Effector memory CD8-positive, alpha-beta T cell (primary cell): ENCODE measurements around the gene GLA.
A peak's percentile ranks its signal among the peaks of the same experiment; 100 is the strongest.

Source experiments
- ATAC-seq: fragments of 150-1000 bp; cut with Tn5 transposase; replicated peaks from 2 replicates; pipeline ENCODE4 v1.10.0; 2021; ENCODE audit warnings: mild to moderate bottlenecking, moderate library complexity
- DNase-seq, 3 experiments: peaks; one replicate each; pipeline ENCODE4 v3.0.0; 2021
- H3K27ac Mint-ChIP-seq, 2 donors: one replicate each; pipeline ENCODE4 v1.8.0; 2022; ENCODE audit warnings: mild to moderate bottlenecking in 2 of 2, mixed read lengths in 2 of 2, moderate library complexity in 2 of 2
- H3K27me3 Mint-ChIP-seq, 2 donors: one replicate each; pipeline ENCODE4 v1.8.0; 2022; ENCODE audit warnings: mixed read lengths in 2 of 2
- H3K36me3 Mint-ChIP-seq: one replicate; pipeline ENCODE4 v1.8.0; 2022; ENCODE audit warnings: mild to moderate bottlenecking, moderate library complexity, mixed read lengths; ENCODE audit not compliant: insufficient read depth
- H3K4me1 Mint-ChIP-seq, 2 donors: one replicate each; pipeline ENCODE4 v1.8.0; 2022; ENCODE audit warnings: low read depth in 2 of 2, mixed read lengths in 2 of 2
- H3K4me3 Mint-ChIP-seq, 2 donors: one replicate each; pipeline ENCODE4 v1.8.0; 2022; ENCODE audit warnings: mild to moderate bottlenecking in 2 of 2, mixed read lengths in 2 of 2, moderate library complexity in 2 of 2
- H3K9me3 Mint-ChIP-seq, 2 donors: one replicate each; pipeline ENCODE4 v1.8.0; 2022; ENCODE audit warnings: mixed read lengths in 2 of 2
- total RNA-seq, 9 experiments: gene quantifications; one replicate each; lab custom pipeline; 2026; lab: John Stamatoyannopoulos, UW

Gene GLA
- total RNA-seq = 9.2 to 53.8 (median 44.9) reads per million in 9 experiments

- Mint-ChIP-seq H3K36me3 (peaks cover 41% of the 10 kb centered on the region), H3K27ac (peak within 1 kb of the TSS; percentile 99), H3K4me3 (peak within 1 kb of the TSS; percentile 90 to 92), H3K27me3 (no peaks in the 10 kb centered on the region), H3K4me1 (peaks cover 19 to 25% of the 10 kb centered on the region in 2 donors), H3K9me3 (no peaks in the 10 kb centered on the region)
- DNase-seq = peak; percentile 85
- ATAC-seq = peak; percentile 90
These were observed at the start of gene GLA, which contains the start of gene HNRNPH2 for GRCh38 chrX:101407748-101408531. Gene GLA, minus strand, starts transcription at chrX:101407925. Its CDS starts 22 bp downstream, at chrX:101407903. Gene HNRNPH2, plus strand, starts transcription at chrX:101408222. Its CDS starts 3,767 bp downstream, at chrX:101411989.

- no peak overlapping the region for H3K4me3 Mint-ChIP-seq
- DNase-seq (no peak), ATAC-seq (no peak)
- H3K27ac Mint-ChIP-seq = no peak overlapping the region
- no peaks in the 10 kb centered on the region for H3K9me3 Mint-ChIP-seq
- no peaks in the 10 kb centered on the region for H3K27me3 Mint-ChIP-seq
- no peaks in the 10 kb centered on the region for H3K4me1 Mint-ChIP-seq
- no peaks in the 10 kb centered on the region for H3K36me3 Mint-ChIP-seq
These were observed 44.3 kb upstream of the GLA start for GRCh38 chrX:101452056-101452455.

GRCh38 chrX:101450961-101451360, 43.2 kb upstream of the GLA start:
- ATAC-seq (no peak), DNase-seq (no peak)
- no peaks in the 10 kb centered on the region for H3K36me3 Mint-ChIP-seq
- no peak overlapping the region for H3K4me3 Mint-ChIP-seq
- H3K4me1 Mint-ChIP-seq = no peaks in the 10 kb centered on the region
- H3K9me3 Mint-ChIP-seq = no peaks in the 10 kb centered on the region
- no peak overlapping the region for H3K27ac Mint-ChIP-seq
- H3K27me3 Mint-ChIP-seq = no peaks in the 10 kb centered on the region

- DNase-seq (no peak), ATAC-seq (no peak)
- Mint-ChIP-seq H3K4me3 (no peak overlapping the region), H3K27me3 (no peaks in the 10 kb centered on the region), H3K9me3 (no peaks in the 10 kb centered on the region), H3K36me3 (no peaks in the 10 kb centered on the region), H3K4me1 (no peaks in the 10 kb centered on the region), H3K27ac (no peak overlapping the region)
These were observed 42.4 kb upstream of the GLA start for GRCh38 chrX:101450085-101450484.

- Mint-ChIP-seq H3K9me3 (no peaks in the 10 kb centered on the region), H3K27ac (no peak overlapping the region), H3K4me1 (no peaks in the 10 kb centered on the region), H3K4me3 (no peak overlapping the region), H3K27me3 (no peaks in the 10 kb centered on the region), H3K36me3 (no peaks in the 10 kb centered on the region)
- DNase-seq (no peak), ATAC-seq (no peak)
These were observed 41.6 kb upstream of the GLA start for GRCh38 chrX:101449279-101449678.

- Mint-ChIP-seq H3K9me3 (no peaks in the 10 kb centered on the region), H3K36me3 (peaks cover 14% of the 10 kb centered on the region), H3K4me1 (peaks cover 5 to 6% of the 10 kb centered on the region in 2 donors), H3K27me3 (no peaks in the 10 kb centered on the region), H3K4me3 (no peak overlapping the region), H3K27ac (no peak overlapping the region)
- ATAC-seq = no peak
- no peak for DNase-seq
These were observed 34.4 kb upstream of the GLA start for GRCh38 chrX:101442085-101442484.

GRCh38 chrX:101430457-101431078, 22.8 kb upstream of the GLA start:
- Mint-ChIP-seq H3K36me3 (peaks cover 3% of the 10 kb centered on the region), H3K4me3 (no peak overlapping the region), H3K4me1 (peaks cover 0 to 3% of the 10 kb centered on the region in 2 donors), H3K9me3 (no peaks in the 10 kb centered on the region), H3K27ac (no peak overlapping the region), H3K27me3 (no peaks in the 10 kb centered on the region)
- ATAC-seq (no peak), DNase-seq (no peak)

- Mint-ChIP-seq H3K36me3 (peaks cover 4% of the 10 kb centered on the region), H3K27me3 (no peaks in the 10 kb centered on the region), H3K27ac (no peak overlapping the region), H3K4me1 (peaks cover 0 to 3% of the 10 kb centered on the region in 2 donors), H3K9me3 (no peaks in the 10 kb centered on the region), H3K4me3 (no peak overlapping the region)
- no peak for ATAC-seq
- no peak for DNase-seq
These were observed 22.2 kb upstream of the GLA start for GRCh38 chrX:101429934-101430333.

GRCh38 chrX:101427954-101428353, 20.2 kb upstream of the GLA start:
- DNase-seq = no peak
- Mint-ChIP-seq H3K36me3 (peaks cover 9% of the 10 kb centered on the region), H3K4me1 (peaks cover 0 to 3% of the 10 kb centered on the region in 2 donors), H3K4me3 (no peak overlapping the region), H3K27me3 (no peaks in the 10 kb centered on the region), H3K27ac (no peak overlapping the region), H3K9me3 (no peaks in the 10 kb centered on the region)
- no peak for ATAC-seq

- H3K36me3 Mint-ChIP-seq = peaks cover 3% of the 10 kb centered on the region
- no peak for ATAC-seq
- DNase-seq = no peak
- H3K27ac Mint-ChIP-seq = peak overlapping the region; percentile 97 to 99
- H3K4me1 Mint-ChIP-seq = peaks cover 13 to 22% of the 10 kb centered on the region in 2 donors
- H3K9me3 Mint-ChIP-seq = no peaks in the 10 kb centered on the region
- no peaks in the 10 kb centered on the region for H3K27me3 Mint-ChIP-seq
- peak overlapping the region; percentile 4 to 40 for H3K4me3 Mint-ChIP-seq
These were observed 11.8 kb upstream of the GLA start for GRCh38 chrX:101419489-101419888.

- Mint-ChIP-seq H3K27ac (peak overlapping the region; percentile 97 to 99), H3K36me3 (peaks cover 12% of the 10 kb centered on the region), H3K9me3 (no peaks in the 10 kb centered on the region), H3K4me3 (peak overlapping the region; percentile 91 to 93), H3K27me3 (no peaks in the 10 kb centered on the region), H3K4me1 (peaks cover 13 to 22% of the 10 kb centered on the region in 2 donors)
- DNase-seq = peak in 2 of 3 experiments; percentile 6 to 20
- ATAC-seq = peak; percentile 55
These were observed 10.5 kb upstream of the GLA start for GRCh38 chrX:101417981-101418841.

- Mint-ChIP-seq H3K27ac (peak overlapping the region; percentile 97 to 99), H3K27me3 (no peaks in the 10 kb centered on the region), H3K36me3 (peaks cover 22% of the 10 kb centered on the region), H3K9me3 (no peaks in the 10 kb centered on the region), H3K4me1 (peaks cover 21 to 27% of the 10 kb centered on the region in 2 donors), H3K4me3 (peak overlapping the region; percentile 91 to 93)
- DNase-seq = no peak
- ATAC-seq = no peak
These were observed 9.5 kb upstream of the GLA start for GRCh38 chrX:101417190-101417589.

GRCh38 chrX:101416691-101417090, 9.0 kb upstream of the GLA start:
- Mint-ChIP-seq H3K27ac (no peak overlapping the region), H3K36me3 (peaks cover 27% of the 10 kb centered on the region), H3K4me3 (peak overlapping the region; percentile 91 to 93), H3K4me1 (peaks cover 23 to 31% of the 10 kb centered on the region in 2 donors), H3K27me3 (no peaks in the 10 kb centered on the region), H3K9me3 (no peaks in the 10 kb centered on the region)
- DNase-seq = no peak
- no peak for ATAC-seq
